ENCODE data around the gene WIF1.

WIF1 gene

DNA sequence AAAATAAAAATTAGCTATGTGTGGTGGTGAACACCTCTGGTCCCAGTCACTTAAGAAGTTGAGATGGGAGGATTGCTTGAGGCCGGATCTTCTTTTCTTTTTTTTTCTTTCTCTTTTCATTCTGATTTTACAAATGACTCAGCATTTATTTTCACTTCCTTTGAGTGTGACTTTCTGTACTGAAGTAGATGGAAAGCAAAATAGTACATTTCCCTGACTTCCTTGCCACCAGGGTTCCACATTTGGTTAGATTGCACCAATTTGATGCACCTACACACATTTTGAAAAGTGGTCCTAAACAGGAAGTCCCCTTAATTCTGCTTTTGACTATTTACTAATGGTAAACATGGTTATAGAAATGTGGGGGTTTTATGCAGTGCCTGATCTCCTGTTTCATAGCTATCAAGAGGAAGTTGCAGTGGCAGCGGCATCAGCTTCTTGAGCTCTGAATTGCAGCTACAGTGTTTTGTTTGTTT lies 35.3 kb upstream of the WIF1 start:
- ATAC-seq, result no peak

DNA sequence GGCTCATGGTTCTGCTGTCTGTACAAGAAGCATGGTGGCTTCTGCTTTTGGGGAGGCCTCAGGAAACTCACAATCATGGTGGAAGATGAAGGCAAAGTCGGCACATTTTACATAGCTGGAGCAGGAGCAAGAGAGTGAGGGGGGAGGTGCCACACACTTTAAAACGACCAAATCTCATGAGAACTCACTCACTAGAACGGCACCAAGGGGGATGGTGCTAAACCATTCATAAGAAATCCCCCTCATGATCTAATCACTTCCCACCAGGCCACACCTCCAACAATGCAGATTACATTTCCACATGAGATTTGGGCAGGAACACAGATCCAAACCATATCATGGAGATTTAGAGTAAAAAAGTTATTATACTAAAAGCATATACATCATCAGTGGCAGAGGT lies 34.7 kb upstream of the WIF1 start:
- TF ChIP-seq PPARA (CRISPR knock-in tag; IDR thresholded peaks at IDR 0.05; ENCODE audit: borderline replicate concordance) (no peak), ZC3H10 (CRISPR knock-in tag; IDR thresholded peaks at IDR 0.05) (no peak), SNAI2 (CRISPR knock-in tag; IDR thresholded peaks at IDR 0.05) (no peak), TOX (CRISPR knock-in tag; IDR thresholded peaks at IDR 0.05; ENCODE audit: borderline replicate concordance) (no peak)
- TF ChIP-seq, protein P1, sequence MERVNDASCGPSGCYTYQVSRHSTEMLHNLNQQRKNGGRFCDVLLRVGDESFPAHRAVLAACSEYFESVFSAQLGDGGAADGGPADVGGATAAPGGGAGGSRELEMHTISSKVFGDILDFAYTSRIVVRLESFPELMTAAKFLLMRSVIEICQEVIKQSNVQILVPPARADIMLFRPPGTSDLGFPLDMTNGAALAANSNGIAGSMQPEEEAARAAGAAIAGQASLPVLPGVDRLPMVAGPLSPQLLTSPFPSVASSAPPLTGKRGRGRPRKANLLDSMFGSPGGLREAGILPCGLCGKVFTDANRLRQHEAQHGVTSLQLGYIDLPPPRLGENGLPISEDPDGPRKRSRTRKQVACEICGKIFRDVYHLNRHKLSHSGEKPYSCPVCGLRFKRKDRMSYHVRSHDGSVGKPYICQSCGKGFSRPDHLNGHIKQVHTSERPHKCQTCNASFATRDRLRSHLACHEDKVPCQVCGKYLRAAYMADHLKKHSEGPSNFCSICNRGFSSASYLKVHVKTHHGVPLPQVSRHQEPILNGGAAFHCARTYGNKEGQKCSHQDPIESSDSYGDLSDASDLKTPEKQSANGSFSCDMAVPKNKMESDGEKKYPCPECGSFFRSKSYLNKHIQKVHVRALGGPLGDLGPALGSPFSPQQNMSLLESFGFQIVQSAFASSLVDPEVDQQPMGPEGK (CRISPR knock-in tag; IDR thresholded peaks at IDR 0.05; ENCODE audit: borderline replicate concordance), result no peak
- no peak for ATAC-seq

More for the DNA sequence above, 35.3 kb upstream of the WIF1 start:
- TF ChIP-seq OSR1 (CRISPR knock-in tag; IDR thresholded peaks at IDR 0.05), result no peak
- TF ChIP-seq ZNF70 (CRISPR knock-in tag; IDR thresholded peaks at IDR 0.05), result no peak
- no peak for TF ChIP-seq SNAI2 (CRISPR knock-in tag; IDR thresholded peaks at IDR 0.05)

DNA sequence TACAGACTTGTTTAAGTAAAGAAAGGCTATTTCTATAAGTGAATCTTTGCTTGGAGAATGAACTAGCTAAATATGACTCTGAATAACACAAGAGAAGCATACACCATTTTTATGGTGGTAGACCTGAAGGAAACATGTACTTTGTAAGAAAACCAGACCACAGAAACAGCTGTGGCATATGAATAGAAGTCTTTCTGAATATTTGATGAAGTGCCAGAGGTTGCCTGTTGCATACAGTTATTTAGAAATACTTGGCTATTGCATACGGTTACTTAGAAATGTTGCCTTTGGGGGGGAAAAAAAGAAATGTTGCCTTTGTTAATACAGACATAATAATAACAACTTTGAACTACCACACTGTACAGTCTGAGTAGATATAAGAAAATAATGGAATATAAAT lies 31.5 kb upstream of the WIF1 start:
- no peak for ATAC-seq
- no peak for TF ChIP-seq ESRRG (CRISPR knock-in tag; IDR thresholded peaks at IDR 0.05)
- TF ChIP-seq, protein P1 (CRISPR knock-in tag; IDR thresholded peaks at IDR 0.05; ENCODE audit: borderline replicate concordance), result no peak
- TF ChIP-seq ZFP30 (CRISPR knock-in tag; IDR thresholded peaks at IDR 0.05), result no peak
- TF ChIP-seq, protein P2, sequence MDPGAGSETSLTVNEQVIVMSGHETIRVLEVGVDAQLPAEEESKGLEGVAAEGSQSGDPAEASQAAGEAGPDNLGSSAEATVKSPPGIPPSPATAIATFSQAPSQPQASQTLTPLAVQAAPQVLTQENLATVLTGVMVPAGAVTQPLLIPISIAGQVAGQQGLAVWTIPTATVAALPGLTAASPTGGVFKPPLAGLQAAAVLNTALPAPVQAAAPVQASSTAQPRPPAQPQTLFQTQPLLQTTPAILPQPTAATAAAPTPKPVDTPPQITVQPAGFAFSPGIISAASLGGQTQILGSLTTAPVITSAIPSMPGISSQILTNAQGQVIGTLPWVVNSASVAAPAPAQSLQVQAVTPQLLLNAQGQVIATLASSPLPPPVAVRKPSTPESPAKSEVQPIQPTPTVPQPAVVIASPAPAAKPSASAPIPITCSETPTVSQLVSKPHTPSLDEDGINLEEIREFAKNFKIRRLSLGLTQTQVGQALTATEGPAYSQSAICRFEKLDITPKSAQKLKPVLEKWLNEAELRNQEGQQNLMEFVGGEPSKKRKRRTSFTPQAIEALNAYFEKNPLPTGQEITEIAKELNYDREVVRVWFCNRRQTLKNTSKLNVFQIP (CRISPR knock-in tag; IDR thresholded peaks at IDR 0.05; ENCODE audit: borderline replicate concordance, low read depth), result no peak
- TF ChIP-seq OSR1 (CRISPR knock-in tag; IDR thresholded peaks at IDR 0.05), result no peak
- TF ChIP-seq, protein P3, sequence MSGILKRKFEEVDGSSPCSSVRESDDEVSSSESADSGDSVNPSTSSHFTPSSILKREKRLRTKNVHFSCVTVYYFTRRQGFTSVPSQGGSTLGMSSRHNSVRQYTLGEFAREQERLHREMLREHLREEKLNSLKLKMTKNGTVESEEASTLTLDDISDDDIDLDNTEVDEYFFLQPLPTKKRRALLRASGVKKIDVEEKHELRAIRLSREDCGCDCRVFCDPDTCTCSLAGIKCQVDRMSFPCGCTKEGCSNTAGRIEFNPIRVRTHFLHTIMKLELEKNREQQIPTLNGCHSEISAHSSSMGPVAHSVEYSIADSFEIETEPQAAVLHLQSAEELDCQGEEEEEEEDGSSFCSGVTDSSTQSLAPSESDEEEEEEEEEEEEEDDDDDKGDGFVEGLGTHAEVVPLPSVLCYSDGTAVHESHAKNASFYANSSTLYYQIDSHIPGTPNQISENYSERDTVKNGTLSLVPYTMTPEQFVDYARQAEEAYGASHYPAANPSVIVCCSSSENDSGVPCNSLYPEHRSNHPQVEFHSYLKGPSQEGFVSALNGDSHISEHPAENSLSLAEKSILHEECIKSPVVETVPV (CRISPR knock-in tag; IDR thresholded peaks at IDR 0.05), result no peak
- TF ChIP-seq ARNTL (CRISPR knock-in tag; IDR thresholded peaks at IDR 0.05; ENCODE audit: borderline replicate concordance, low read depth), result no peak
- no peak for TF ChIP-seq ISL1 (CRISPR knock-in tag; IDR thresholded peaks at IDR 0.05)
- no peak for TF ChIP-seq SNAI2 (CRISPR knock-in tag; IDR thresholded peaks at IDR 0.05)
- no peak for TF ChIP-seq BACH2 (CRISPR knock-in tag; IDR thresholded peaks at IDR 0.05; ENCODE audit: borderline replicate concordance)
- TF ChIP-seq, protein P4, sequence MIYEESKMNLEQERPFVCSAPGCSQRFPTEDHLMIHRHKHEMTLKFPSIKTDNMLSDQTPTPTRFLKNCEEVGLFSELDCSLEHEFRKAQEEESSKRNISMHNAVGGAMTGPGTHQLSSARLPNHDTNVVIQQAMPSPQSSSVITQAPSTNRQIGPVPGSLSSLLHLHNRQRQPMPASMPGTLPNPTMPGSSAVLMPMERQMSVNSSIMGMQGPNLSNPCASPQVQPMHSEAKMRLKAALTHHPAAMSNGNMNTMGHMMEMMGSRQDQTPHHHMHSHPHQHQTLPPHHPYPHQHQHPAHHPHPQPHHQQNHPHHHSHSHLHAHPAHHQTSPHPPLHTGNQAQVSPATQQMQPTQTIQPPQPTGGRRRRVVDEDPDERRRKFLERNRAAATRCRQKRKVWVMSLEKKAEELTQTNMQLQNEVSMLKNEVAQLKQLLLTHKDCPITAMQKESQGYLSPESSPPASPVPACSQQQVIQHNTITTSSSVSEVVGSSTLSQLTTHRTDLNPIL (CRISPR knock-in tag; IDR thresholded peaks at IDR 0.05; ENCODE audit: low read depth), result no peak
- TF ChIP-seq RARB (CRISPR knock-in tag; IDR thresholded peaks at IDR 0.05), result no peak
- TF ChIP-seq TCF4 (CRISPR knock-in tag; IDR thresholded peaks at IDR 0.05; ENCODE audit: borderline replicate concordance), result no peak

DNA sequence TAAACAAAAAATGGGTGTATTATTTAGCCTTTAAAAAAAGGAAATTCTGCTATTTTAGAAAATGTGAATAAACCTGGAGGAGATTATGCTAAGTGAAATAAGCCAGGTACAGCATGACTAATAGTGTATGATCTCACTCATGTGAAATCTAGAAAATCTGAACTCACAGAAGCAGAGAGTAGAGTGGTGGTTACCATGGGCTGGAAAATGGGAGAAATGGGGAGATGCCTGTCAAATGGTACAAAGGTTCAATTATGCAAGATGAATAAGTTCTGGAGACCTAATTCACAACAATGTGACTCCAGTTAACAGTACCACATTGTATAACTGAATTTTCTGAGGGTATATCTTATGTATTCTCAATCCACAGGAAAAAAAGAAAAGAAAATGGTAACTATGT lies 30.9 kb upstream of the WIF1 start:
- ATAC-seq, result no peak
- TF ChIP-seq ZFP3 (CRISPR knock-in tag; IDR thresholded peaks at IDR 0.05) (no peak), OSR1 (CRISPR knock-in tag; IDR thresholded peaks at IDR 0.05) (no peak), ESRRG (CRISPR knock-in tag; IDR thresholded peaks at IDR 0.05) (no peak), ZNF8 (CRISPR knock-in tag; IDR thresholded peaks at IDR 0.05) (no peak), CSDC2 (CRISPR knock-in tag; IDR thresholded peaks at IDR 0.05) (no peak), ARNTL (CRISPR knock-in tag; IDR thresholded peaks at IDR 0.05; ENCODE audit: borderline replicate concordance, low read depth) (no peak), ISL1 (CRISPR knock-in tag; IDR thresholded peaks at IDR 0.05) (no peak), BACH2 (CRISPR knock-in tag; IDR thresholded peaks at IDR 0.05; ENCODE audit: borderline replicate concordance) (no peak), PPARA (CRISPR knock-in tag; IDR thresholded peaks at IDR 0.05; ENCODE audit: borderline replicate concordance) (no peak), TOX (CRISPR knock-in tag; IDR thresholded peaks at IDR 0.05; ENCODE audit: borderline replicate concordance) (no peak)
- TF ChIP-seq, protein P2 (CRISPR knock-in tag; IDR thresholded peaks at IDR 0.05; ENCODE audit: borderline replicate concordance, low read depth), result no peak
- TF ChIP-seq, protein P3 (CRISPR knock-in tag; IDR thresholded peaks at IDR 0.05), result no peak
- TF ChIP-seq, protein P5, sequence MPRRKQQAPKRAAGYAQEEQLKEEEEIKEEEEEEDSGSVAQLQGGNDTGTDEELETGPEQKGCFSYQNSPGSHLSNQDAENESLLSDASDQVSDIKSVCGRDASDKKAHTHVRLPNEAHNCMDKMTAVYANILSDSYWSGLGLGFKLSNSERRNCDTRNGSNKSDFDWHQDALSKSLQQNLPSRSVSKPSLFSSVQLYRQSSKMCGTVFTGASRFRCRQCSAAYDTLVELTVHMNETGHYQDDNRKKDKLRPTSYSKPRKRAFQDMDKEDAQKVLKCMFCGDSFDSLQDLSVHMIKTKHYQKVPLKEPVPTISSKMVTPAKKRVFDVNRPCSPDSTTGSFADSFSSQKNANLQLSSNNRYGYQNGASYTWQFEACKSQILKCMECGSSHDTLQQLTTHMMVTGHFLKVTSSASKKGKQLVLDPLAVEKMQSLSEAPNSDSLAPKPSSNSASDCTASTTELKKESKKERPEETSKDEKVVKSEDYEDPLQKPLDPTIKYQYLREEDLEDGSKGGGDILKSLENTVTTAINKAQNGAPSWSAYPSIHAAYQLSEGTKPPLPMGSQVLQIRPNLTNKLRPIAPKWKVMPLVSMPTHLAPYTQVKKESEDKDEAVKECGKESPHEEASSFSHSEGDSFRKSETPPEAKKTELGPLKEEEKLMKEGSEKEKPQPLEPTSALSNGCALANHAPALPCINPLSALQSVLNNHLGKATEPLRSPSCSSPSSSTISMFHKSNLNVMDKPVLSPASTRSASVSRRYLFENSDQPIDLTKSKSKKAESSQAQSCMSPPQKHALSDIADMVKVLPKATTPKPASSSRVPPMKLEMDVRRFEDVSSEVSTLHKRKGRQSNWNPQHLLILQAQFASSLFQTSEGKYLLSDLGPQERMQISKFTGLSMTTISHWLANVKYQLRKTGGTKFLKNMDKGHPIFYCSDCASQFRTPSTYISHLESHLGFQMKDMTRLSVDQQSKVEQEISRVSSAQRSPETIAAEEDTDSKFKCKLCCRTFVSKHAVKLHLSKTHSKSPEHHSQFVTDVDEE (CRISPR knock-in tag; IDR thresholded peaks at IDR 0.05), result no peak

Data from SK-N-SH treated with all-trans-retinoic acid at 6 μM for 48 hours (cell line).